HL-60 (cell line): ENCODE results near the gene ITGAD.
A peak's percentile ranks its signal among the peaks of the same experiment; 100 is the strongest.

Source experiments
- SPI1 ChIP-seq: IDR thresholded peaks from 2 replicates; pipeline ENCODE4 v1.6.1; 2012; ENCODE audit warnings: low read depth, mild to moderate bottlenecking, borderline replicate concordance
- TF ChIP-seq, protein P1 (sequence below): IDR thresholded peaks from one replicate; pipeline ENCODE4 v1.5.1; 2011; ENCODE audit warnings: low read length, control low read depth, inconsistent platforms; ENCODE audit not compliant: insufficient read depth

DNA sequence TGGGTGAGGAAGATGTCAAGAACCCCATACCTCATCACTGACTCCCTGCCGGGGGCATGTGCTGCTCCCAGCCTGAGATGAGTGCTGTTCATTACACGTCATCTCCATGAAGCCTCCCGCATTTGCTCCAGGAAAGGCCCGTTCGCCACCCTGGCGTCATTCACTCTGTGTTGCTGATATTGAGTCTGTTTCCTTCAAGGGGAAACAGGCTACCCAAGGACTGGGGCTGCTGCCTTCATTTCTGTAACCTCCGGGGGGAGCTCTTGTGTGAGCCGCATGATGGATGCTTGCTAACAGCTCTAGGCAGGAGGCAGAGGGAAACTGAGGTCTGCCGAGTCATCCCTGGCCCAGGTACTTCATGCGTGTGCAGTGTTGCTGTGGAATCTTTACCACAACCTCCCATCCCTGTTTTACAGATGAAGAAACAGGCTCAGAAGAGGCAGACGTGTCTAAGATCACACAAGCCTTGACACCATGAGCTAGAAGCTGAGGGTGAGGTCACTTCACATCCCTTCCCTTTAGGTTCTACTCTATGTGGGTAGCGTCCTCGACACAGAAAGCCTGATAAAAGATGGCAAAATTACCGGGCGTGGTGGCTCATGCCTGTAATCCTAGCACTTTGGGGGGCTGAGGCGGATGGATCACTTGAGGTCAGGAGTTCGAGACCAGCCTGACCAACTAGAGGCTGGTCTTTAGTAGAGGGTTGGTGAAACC is 62.6 kb downstream of the ITGAD start:
- TF ChIP-seq, protein P1, sequence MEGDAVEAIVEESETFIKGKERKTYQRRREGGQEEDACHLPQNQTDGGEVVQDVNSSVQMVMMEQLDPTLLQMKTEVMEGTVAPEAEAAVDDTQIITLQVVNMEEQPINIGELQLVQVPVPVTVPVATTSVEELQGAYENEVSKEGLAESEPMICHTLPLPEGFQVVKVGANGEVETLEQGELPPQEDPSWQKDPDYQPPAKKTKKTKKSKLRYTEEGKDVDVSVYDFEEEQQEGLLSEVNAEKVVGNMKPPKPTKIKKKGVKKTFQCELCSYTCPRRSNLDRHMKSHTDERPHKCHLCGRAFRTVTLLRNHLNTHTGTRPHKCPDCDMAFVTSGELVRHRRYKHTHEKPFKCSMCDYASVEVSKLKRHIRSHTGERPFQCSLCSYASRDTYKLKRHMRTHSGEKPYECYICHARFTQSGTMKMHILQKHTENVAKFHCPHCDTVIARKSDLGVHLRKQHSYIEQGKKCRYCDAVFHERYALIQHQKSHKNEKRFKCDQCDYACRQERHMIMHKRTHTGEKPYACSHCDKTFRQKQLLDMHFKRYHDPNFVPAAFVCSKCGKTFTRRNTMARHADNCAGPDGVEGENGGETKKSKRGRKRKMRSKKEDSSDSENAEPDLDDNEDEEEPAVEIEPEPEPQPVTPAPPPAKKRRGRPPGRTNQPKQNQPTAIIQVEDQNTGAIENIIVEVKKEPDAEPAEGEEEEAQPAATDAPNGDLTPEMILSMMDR: peak; percentile 11
- no peak for TF ChIP-seq SPI1
